RPMI8226 (cell line): ENCODE results near the gene CDC25B.
A peak's percentile ranks its signal among the peaks of the same experiment; 100 is the strongest.

Experiments used
- DNase-seq: peaks from one replicate; pipeline ENCODE4 v3.0.0-alpha.2; 2015

Gene CDC25B

GRCh38 chr20:3765171-3765882 lies 30.8 kb upstream of the CDC25B start:
- DNase-seq: no peak

GRCh38 chr20:3766422-3767109 lies 29.5 kb upstream of the CDC25B start:
- no peak for DNase-seq

- DNase-seq: peak; percentile 33
Observed at GRCh38 chr20:3767110-3767426, 29.0 kb upstream of the CDC25B start.

GRCh38 chr20:3767427-3768341 lies 28.4 kb upstream of the CDC25B start, which contains the start of gene ADISSP:
ADISSP (minus strand) TSS chr20:3767753; CDS start chr20:3760100, 7,653 bp downstream.
- DNase-seq: peak; percentile 99

- peak; percentile 88 for DNase-seq
Observed at GRCh38 chr20:3768342-3769130, 27.6 kb upstream of the CDC25B start.

- no peak for DNase-seq
Observed at GRCh38 chr20:3771552-3772058, 24.5 kb upstream of the CDC25B start.

- no peak for DNase-seq
Observed at GRCh38 chr20:3775457-3776108, 20.5 kb upstream of the CDC25B start.

GRCh38 chr20:3777381-3777715 lies 18.8 kb upstream of the CDC25B start:
- DNase-seq: no peak

- DNase-seq: peak; percentile 50
Observed at GRCh38 chr20:3777716-3778629, 18.1 kb upstream of the CDC25B start.

GRCh38 chr20:3778976-3779375 lies 17.1 kb upstream of the CDC25B start:
- no peak for DNase-seq

- peak; percentile 91 for DNase-seq
Observed at GRCh38 chr20:3781153-3781910, 14.8 kb upstream of the CDC25B start, which contains the start of gene SPEF1. SPEF1 (minus strand) TSS chr20:3781448; CDS start chr20:3781287, 161 bp downstream.

- DNase-seq: no peak
Observed at GRCh38 chr20:3782597-3782996, 13.5 kb upstream of the CDC25B start.

- no peak for DNase-seq
Observed at GRCh38 chr20:3783068-3783489, 13.0 kb upstream of the CDC25B start.

- DNase-seq: no peak
Observed at GRCh38 chr20:3783511-3784195, 12.5 kb upstream of the CDC25B start.

- no peak for DNase-seq
Observed at GRCh38 chr20:3784216-3784853, 11.8 kb upstream of the CDC25B start.

GRCh38 chr20:3784863-3785239 lies 11.3 kb upstream of the CDC25B start:
- DNase-seq: no peak

GRCh38 chr20:3785240-3786125 lies 10.6 kb upstream of the CDC25B start:
- no peak for DNase-seq

- no peak for DNase-seq
Observed at GRCh38 chr20:3786126-3786484, 10.0 kb upstream of the CDC25B start.
